Measurements from ENCODE around the gene DES.

DES gene

DNA sequence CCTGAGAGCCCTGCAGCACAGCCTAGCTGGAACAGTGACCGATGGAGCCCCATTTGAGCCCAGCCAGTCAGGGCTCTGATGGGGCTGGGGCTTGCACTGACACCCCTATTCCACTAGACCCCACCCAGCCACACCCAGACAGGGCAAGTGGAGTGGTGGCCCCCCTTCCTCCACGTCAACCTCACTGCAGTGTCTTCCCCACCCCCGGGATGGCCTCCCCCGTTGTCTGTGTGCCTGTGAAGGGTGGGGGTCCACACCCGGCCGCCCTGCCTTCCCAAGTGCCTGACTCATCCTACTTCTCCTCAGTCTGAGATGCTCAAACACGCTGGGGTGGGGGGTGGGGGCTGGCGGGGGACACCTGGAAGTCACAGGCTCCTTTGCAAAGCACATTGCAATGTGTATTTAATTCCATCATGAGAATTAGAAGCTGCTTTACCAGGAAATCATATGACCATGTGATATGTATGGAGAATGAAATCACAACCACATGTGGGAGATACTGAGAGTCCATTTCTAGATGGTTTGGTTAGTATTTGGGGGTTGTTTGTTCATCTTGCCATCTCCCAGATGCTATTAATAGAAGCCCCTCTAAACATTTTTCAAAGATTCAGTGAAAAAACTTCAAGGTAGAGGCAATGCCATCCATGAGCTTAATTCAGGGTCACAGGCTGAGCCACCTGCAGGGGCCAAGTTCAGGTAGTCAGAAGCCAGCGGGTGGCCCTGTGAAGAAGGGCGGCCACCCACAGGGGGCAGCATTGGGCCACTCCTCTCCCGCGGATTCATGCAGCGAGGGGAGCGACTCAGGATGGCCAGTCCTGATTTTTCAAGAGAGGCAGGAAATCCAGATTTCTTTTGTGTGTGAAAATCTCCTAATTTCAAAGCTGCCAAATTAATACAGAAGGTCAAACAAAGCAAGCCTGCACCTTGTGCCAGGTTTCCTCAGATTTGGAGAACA lies 57.8 kb downstream of the DES start:
- DNase-seq, result peak; percentile 81

Data from hematopoietic multipotent progenitor cell treated with erythropoietin and hydrocortisone succinate and interleukin-3 and kit ligand, for 4 days (in vitro differentiated cells).